DND-41 (cell line): Measurements from ENCODE around the gene MAZ.

Source experiments
- ATAC-seq: fragments of 200-7000 bp; cut with Tn5 transposase; 3 replicates; pipeline ENCODE4 v1.9.1; 2021; ENCODE audit warnings: low read depth; ENCODE audit not compliant: insufficient read depth
- DNase-seq: peaks from one replicate; pipeline ENCODE4 v3.0.0-alpha.2; 2020
- H2AFZ ChIP-seq: 2 replicates; pipeline ENCODE4 v1.6.0; 2012; ENCODE audit warnings: low read depth, low read length
- H3K27ac ChIP-seq: 2 replicates; pipeline ENCODE4 v1.5.1; 2012; ENCODE audit warnings: low read length, inconsistent platforms
- H3K27me3 ChIP-seq: fragments of 200-600 bp; sonication (generic); 2 replicates; pipeline ENCODE4 v1.6.0; 2012; ENCODE audit warnings: low read length, mild to moderate bottlenecking, inconsistent platforms; ENCODE audit not compliant: insufficient read depth, poor library complexity
- H3K36me3 ChIP-seq: 2 replicates; pipeline ENCODE4 v1.5.1; 2012; ENCODE audit warnings: low read length, inconsistent platforms; ENCODE audit not compliant: insufficient read depth
- H3K4me1 ChIP-seq: 2 replicates; pipeline ENCODE4 v1.5.1; 2012; ENCODE audit warnings: mild to moderate bottlenecking, low read length; ENCODE audit not compliant: insufficient read depth
- H3K4me2 ChIP-seq: 2 replicates; pipeline ENCODE4 v1.6.0; 2012; ENCODE audit warnings: mild to moderate bottlenecking, moderate library complexity, low read length, inconsistent platforms; ENCODE audit not compliant: insufficient read depth
- H3K4me3 ChIP-seq, 2 experiments: fragments of 200-600 bp in 1 of 2; shearing (Covaris generic) in 1 of 2; 2 replicates each; pipeline ENCODE4 v1.5.1; 2012 to 2016; ENCODE audit warnings: inconsistent platforms in 2 of 2, low read length in 2 of 2, mild to moderate bottlenecking in 2 of 2, low read depth in 1 of 2, moderate library complexity in 1 of 2
- H3K79me2 ChIP-seq: 2 replicates; pipeline ENCODE4 v1.6.0; 2012; ENCODE audit warnings: low read length, inconsistent platforms; ENCODE audit not compliant: insufficient read depth
- H3K9ac ChIP-seq: 2 replicates; pipeline ENCODE4 v1.6.0; 2012; ENCODE audit warnings: low read depth, mild to moderate bottlenecking, inconsistent platforms, low read length, moderate library complexity
- H3K9me3 ChIP-seq: 2 replicates; pipeline ENCODE4 v1.5.1; 2012; ENCODE audit warnings: low read length, moderate library complexity, mild to moderate bottlenecking, inconsistent platforms; ENCODE audit not compliant: insufficient read depth, severe bottlenecking
- H4K20me1 ChIP-seq: 2 replicates; pipeline ENCODE4 v1.6.0; 2012; ENCODE audit warnings: low read length; ENCODE audit not compliant: insufficient read depth
- CTCF ChIP-seq: IDR thresholded peaks from 2 replicates; pipeline ENCODE4 v1.5.1; 2012; ENCODE audit warnings: borderline replicate concordance, low read length, moderate library complexity, mild to moderate bottlenecking; ENCODE audit not compliant: poor library complexity, severe bottlenecking; ENCODE audit errors: extremely low read depth
- EZH2 ChIP-seq: IDR thresholded peaks from 3 replicates; pipeline ENCODE4 v1.6.1; 2012; ENCODE audit warnings: borderline replicate concordance, low read depth, mild to moderate bottlenecking, moderate library complexity, low read length, inconsistent platforms; ENCODE audit not compliant: severe bottlenecking

The MAZ gene

GRCh38 chr16:29836623-29837022, 30.3 kb downstream of the MAZ start:
- Histone ChIP-seq H3K79me2 (no peaks in the 10 kb centered on the region), H3K4me3 (no peak overlapping the region), H3K27ac (no peak overlapping the region), H2AFZ (no peak overlapping the region), H3K36me3 (no peaks in the 10 kb centered on the region), H3K9ac (no peak overlapping the region), H4K20me1 (no peaks in the 10 kb centered on the region), H3K27me3 (no peaks in the 10 kb centered on the region), H3K4me2 (no peak overlapping the region), H3K9me3 (no peaks in the 10 kb centered on the region), H3K4me1 (no peaks in the 10 kb centered on the region)
- DNase-seq (no peak), ATAC-seq (no peak)
- no peak for TF ChIP-seq CTCF
- TF ChIP-seq EZH2: no peak

- DNase-seq: no peak
- H3K9ac ChIP-seq: no peak overlapping the region
Observed at GRCh38 chr16:29837841-29838240, 31.5 kb downstream of the MAZ start.

GRCh38 chr16:29839822-29840221, 33.5 kb downstream of the MAZ start:
- no peaks in the 10 kb centered on the region for H3K4me1 ChIP-seq
- no peaks in the 10 kb centered on the region for H3K79me2 ChIP-seq
- DNase-seq: no peak
- no peaks in the 10 kb centered on the region for H3K27me3 ChIP-seq
- H3K9ac ChIP-seq: no peak overlapping the region
- no peak overlapping the region for H2AFZ ChIP-seq
- no peaks in the 10 kb centered on the region for H4K20me1 ChIP-seq
- ATAC-seq: no peak
- H3K36me3 ChIP-seq: no peaks in the 10 kb centered on the region
- no peak overlapping the region for H3K4me3 ChIP-seq
- no peak for TF ChIP-seq CTCF
- no peak for TF ChIP-seq EZH2
- no peaks in the 10 kb centered on the region for H3K9me3 ChIP-seq
- no peak overlapping the region for H3K4me2 ChIP-seq
- no peak overlapping the region for H3K27ac ChIP-seq

More at GRCh38 chr16:29837841-29838240, 31.5 kb downstream of the MAZ start:
- H3K36me3 ChIP-seq: no peaks in the 10 kb centered on the region
- no peak overlapping the region for H2AFZ ChIP-seq
- H3K4me1 ChIP-seq: no peaks in the 10 kb centered on the region
- no peak overlapping the region for H3K27ac ChIP-seq
- TF ChIP-seq EZH2 (no peak), CTCF (no peak)
- H3K79me2 ChIP-seq: no peaks in the 10 kb centered on the region
- H3K4me3 ChIP-seq: no peak overlapping the region
- ATAC-seq: no peak
- no peaks in the 10 kb centered on the region for H4K20me1 ChIP-seq
- H3K27me3 ChIP-seq: no peaks in the 10 kb centered on the region
- H3K9me3 ChIP-seq: no peaks in the 10 kb centered on the region
- H3K4me2 ChIP-seq: no peak overlapping the region

GRCh38 chr16:29840240-29840639, 33.9 kb downstream of the MAZ start:
- Histone ChIP-seq H3K9me3 (no peaks in the 10 kb centered on the region), H3K36me3 (no peaks in the 10 kb centered on the region), H3K9ac (no peak overlapping the region), H3K27me3 (no peaks in the 10 kb centered on the region), H3K79me2 (no peaks in the 10 kb centered on the region), H3K27ac (no peak overlapping the region), H2AFZ (no peak overlapping the region), H3K4me3 (no peak overlapping the region), H3K4me2 (no peak overlapping the region), H4K20me1 (no peaks in the 10 kb centered on the region), H3K4me1 (no peaks in the 10 kb centered on the region)
- no peak for TF ChIP-seq EZH2
- TF ChIP-seq CTCF: no peak
- DNase-seq: no peak
- no peak for ATAC-seq
